HG03064 (cell line): ENCODE measurements around the gene IRX4.
"Not testable (repeated sequence)": the region's sequence is repeated elsewhere in the genome, so short reads cannot be mapped to it uniquely, and the experiment has no call there.

Experiments
- ATAC-seq: cut with Tn5 transposase; IDR thresholded peaks from one replicate; pipeline ENCODE4 v1.9.1; 2021; ENCODE audit warnings: low read depth; ENCODE audit not compliant: unreplicated experiment

IRX4 gene

DNA sequence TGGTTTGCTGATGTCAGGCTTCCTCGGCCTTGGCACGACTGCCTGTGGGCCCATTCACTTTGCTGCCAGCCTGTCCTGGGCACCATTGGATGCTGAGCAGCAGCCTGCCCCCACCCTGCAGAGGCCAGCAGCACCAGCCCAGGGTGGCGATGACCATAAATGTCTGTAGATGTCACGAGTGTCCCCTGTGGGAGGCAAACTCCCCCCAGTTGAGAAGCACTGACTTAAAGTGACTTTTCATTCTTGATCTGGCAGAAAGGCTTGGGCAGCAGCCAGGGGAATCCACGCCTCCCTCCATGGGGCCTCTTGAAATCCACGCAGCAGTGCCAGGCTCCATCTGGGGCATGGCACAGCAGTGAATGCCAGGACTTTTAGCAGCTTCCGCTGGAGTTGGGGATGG is 21.8 kb downstream of the IRX4 start:
- ATAC-seq = no peak

DNA sequence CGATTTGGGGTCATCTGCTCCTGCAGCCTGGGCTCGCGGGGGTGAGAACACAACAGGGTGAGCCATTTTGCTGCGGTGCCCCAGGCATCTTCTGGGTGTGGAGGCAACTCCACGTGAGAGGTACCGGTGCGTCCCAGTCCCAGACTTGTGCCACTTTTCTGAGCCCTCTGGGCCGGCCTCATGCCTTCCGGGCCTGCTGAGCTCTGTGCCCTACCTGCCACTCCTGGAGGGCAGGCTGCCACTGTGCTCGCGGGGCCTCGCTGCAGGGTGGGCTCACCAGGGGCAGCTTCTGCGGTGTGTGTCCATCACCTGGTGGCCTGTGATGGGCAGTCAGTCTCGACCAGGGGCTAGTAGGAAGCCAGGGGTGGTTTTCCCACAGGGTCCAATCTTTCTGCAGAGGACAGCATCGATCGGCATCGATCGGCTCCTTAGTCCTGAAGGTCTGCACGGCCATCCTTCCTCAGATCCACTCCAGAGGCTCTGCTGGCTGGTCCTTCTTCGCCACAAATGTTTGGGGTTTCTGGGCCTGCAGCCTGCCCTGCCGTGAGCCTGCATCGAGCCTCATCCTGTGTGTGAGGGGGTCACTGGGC is 22.6 kb downstream of the IRX4 start:
- no peak for ATAC-seq

DNA sequence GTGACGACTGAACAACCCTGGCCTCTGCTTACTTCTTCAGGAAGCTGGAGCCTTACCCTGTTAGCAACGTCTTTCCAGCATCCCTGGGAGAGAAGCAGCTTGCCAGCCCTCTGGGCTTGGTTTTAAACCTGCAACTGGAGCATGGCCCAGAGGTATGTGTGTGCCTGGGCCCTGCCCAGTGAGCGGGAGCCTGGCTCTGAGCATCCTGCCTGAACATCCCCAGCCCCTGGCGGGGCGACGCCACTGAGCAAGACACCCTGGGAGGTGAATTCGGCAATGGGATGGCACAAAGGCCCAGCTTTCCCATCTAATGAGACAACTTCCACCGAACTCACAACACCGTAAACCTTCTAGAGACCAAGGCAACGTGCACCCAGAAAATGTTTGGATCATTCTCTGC is 23.6 kb downstream of the IRX4 start:
- no peak for ATAC-seq

DNA sequence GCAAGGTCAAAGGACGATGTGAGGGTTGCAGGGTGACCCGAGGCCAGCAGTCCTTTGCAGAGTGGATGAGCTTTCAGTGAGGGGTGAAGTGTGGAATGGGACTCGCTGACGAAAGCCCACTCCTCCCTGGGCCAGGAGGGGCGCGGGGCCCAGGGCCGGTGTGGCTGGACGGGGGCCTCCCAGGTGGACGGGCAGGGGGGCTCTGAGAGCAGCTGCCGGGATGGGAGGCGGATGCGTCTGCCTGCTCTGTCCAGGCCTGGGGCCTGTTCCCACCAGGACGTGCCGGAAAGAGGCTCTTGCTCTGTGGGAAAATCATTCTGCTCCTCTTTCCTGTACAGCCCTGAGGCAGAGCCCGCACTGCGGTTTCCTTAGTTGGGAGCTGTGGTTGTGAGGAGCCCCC is 24.3 kb downstream of the IRX4 start:
- ATAC-seq = no peak

DNA sequence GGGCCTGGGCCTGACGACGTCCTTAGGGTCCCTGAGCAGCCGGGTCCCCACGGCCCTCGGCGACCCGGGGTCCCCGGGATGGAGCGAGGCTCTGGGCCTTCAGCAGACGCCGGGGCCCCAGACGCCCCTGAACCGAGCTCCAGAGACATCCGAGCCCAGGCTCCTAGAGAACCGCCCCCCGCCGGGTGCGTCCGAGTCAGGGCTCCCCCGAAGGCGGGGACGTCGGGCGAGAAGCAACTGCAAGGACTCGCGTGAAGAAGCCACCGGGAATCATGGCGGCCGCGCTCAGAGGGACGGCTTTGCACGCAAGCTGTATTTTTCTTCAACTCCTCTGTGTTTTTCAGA is 25.5 kb downstream of the IRX4 start:
- no peak for ATAC-seq

DNA sequence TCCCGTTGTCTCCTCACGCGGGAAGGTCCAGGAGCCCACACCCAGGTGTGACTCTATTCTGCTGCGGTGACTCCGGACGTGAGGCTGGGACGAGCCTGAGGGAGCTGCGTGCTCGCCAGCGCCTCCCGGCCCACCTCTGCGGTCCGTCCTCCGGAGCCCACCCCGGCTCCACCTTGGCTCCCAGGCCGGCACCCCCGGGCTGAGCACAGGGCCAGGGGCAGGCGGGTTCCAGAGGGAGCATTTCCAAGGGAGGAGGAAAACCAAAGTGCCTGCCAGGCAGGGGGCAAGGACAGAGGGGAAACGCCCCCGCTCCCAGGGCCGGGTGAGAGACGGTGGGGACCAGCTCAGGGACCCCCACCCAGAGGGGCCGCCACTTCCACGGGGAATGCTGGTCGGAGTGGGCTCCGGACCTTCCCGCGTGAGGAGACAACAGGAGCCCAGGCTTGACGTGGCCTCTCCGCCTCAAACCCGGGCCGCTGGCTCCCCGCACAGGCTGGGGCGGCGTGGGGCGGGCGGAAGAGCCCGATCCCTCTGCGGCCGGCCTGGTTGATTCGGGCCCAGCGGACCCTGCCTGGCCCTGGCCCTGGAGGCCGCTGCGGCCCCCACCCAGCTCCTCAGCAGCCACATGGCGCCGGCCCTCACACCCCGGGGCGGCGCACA is 26.0 kb downstream of the IRX4 start:
- no peak for ATAC-seq

DNA sequence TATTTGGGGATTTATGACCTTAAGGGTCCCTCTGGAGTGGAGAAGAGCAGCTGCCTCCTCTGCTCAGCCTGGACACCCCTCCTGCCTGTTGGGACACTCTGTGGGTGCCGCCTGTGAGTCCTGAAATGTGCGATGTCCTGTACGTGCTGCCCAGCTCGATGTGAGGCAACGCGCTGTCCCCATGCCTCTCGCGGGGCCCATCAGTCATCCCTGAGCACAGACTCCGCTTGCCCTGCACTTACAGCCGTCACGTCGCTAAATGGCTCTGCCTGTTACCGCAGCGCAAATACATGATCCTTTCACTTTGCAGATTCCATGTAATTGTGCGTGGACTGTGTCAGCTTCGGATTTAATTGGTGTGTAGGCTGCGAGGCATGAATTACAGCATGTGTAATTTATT is 27.1 kb downstream of the IRX4 start:
- ATAC-seq = no peak

DNA sequence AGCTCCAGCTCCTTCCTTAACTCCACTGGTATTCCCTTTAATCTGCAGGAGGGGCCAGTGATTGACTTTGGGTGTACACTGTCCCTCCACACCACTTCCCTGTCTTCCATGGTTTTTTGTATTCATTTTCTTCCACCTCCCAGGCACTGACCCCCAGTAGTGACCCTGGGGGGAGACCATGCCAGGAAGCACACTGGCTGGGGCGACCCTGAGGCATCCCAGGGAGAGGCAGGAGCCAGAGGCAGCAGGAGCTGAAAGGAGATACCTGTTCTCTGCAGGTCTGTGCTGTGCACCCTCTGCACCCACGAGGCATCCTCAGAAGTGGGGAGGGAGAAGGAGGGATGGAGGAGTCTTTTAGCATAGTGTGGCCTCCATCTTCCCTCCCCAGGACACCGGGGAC is 27.6 kb downstream of the IRX4 start:
- ATAC-seq = no peak

DNA sequence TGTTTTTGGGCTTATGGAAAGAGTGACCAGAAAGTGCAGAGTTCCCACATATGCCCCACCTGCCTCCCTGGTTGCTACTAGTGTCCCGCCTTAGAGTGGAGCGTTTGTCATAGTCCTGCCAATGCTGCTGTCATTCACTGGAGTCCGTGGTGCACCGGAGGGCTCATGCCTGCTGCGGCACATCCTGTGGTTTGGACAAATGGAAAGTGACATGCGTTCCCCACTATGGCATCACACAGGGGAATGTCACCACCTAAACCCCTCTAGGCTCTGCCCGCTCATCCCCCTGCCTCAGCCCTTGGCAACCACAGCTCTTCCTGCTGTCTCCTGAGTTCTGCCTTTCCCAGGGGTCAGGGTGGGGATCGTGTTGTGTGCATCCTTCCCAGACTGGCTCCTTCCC is 29.2 kb downstream of the IRX4 start:
- no peak for ATAC-seq

DNA sequence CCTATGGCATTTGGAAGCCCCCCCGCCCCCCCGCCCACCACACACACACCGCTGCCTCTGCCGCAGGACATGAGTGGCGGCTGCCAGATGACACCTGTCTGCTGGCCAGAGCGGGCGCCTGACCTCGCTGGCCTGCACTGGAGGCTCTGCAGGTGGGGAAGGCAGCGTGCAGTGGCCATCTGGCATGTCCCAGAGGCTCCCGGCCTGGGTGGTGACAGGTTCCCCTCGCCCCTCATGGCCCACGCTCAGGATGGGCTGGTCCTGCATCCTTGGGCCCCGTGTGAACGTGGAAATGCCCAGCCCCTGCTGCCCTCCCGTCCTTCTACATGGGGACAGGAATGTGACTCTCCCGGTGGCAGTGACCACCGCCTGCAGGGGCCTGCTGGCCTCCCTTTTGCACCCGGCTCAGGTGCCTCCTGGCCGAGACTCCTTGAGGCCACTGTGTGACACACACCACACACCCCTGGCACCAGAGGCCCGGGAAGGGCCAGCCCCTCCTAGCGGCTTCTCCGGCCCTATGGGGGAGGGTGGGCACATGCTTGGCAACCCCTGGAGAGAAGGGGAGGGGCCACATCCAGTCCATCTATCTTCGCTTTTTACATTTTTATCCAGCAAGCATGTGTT is 30.3 kb downstream of the IRX4 start:
- no peak for ATAC-seq

DNA sequence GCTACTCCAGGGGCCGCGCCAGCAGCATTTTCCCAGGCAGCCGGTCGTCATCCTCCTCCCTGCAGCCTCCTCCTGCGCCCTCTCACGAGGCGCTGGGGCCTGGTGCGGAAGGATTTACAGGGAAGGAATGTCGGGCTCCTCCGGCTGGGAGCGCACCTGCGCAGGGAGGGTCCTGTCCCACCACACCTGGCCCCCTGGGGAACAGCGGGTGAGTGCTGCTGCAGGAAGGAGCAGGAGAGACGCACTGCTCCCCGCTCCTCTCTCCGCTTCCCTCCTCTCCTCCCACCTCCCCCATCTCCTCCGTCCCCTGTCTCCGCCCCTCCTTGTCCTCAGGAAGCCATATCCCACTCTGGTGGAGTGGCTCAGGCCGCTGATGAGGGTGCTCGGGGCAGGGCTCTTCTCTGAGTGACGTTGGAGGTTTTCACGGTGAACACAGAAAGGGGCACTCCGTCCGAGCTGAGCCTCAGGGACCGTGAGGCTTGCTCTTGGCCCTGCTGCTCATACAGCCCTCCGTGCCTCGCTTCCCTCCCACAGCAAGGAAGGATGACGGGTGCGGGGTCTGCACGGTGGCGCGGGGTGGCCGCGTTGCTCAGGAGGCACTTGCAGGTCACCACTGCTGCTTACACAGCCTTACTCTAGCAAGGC is 31.3 kb downstream of the IRX4 start:
- ATAC-seq = no peak

DNA sequence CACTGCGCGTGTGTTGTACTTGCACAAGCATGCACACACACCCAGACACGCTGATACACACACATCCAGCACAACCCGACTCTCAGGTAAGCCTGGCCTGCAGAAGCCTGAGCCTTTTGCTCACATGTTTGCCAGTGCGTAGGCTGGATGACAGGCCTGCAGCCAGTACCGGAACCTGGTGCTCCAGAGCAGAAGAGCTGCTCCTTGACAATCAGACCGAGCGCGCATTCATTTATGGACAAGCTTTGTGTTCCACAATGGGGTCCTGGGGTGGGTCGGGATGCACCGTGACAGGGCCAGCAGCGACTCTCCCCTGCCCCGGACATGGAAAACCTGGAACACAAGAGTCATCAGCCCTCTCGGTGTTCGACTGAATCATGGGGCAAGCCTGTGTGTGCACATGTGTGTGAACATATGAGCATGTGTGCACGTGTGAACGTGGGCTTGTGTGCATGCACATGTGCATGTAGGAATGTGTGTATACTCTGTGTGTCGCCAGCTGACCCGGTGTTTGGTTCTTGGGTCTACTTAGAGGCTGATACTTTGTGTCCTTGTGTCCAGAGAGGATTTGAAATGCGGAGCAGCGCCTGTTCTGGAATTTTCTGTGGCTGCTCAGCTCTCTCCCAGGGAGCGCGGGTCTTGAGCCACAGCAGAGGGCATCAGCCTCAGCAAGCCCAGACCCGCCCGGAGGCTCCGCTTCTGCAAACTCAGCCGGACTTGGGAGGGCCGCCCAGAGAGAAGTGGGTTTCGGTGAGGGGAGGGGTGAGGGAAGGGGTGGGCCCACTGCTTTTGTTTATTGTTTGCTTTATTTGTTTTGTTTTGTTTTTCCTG is 32.2 kb downstream of the IRX4 start:
- ATAC-seq = no peak

DNA sequence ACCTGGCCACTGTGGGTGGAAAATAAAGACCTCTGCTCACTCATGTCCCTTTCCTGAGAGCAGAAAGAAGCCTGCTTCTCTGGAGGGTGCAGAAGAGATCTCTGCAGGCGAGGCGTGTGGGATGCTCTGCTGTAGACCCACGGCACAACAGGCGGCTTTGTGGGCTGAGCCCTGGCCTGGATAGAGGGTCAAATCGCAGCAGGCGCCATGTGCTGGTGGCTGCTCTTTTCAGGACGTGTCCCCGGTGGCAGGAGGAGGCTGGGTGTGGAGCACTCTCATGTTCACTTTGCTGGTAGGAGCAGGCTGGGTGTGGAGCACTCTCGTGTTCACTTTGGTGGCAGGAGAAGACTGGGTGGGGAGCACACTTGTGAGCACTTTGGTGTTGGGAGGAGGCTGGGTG is 35.1 kb downstream of the IRX4 start:
- no peak for ATAC-seq

DNA sequence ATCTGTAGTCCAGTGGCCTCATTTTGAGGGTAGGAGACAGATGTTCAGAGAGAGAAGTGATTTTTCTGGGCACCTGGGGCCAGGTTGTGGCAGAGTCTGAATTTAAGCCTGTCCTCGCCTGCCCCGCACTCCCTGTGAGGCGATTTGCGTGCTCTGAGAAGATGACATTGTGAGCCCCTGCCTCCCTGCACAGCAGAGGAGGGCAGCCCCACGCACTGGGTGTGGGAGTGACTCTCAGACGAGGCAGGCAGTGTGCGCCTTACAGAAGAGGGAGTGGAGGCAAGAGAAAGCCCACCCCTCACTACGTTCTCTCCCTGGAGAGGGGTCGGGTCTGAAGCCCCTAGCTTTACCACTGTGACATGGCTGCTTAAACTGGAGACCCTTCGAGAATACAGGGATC is 35.7 kb downstream of the IRX4 start:
- ATAC-seq = no peak

DNA sequence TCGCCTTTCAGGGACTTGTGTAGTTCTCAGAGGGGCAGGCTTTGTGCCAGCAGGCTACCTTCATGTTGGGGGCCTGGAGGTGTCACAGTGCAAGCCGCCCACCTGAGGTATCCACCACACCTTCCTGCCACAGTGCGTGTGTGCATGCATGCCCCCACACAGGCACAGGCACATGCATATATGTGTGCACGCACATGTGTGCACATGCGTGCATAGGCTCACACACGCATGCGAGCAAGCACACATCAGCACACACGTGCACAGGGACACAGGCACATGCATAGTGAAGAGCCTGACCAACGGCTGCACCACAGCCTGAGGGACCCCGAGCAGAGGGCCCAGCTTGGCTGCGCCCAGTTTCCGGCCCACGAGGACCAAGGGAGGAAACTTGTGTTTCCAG is 36.1 kb downstream of the IRX4 start:
- no peak for ATAC-seq

DNA sequence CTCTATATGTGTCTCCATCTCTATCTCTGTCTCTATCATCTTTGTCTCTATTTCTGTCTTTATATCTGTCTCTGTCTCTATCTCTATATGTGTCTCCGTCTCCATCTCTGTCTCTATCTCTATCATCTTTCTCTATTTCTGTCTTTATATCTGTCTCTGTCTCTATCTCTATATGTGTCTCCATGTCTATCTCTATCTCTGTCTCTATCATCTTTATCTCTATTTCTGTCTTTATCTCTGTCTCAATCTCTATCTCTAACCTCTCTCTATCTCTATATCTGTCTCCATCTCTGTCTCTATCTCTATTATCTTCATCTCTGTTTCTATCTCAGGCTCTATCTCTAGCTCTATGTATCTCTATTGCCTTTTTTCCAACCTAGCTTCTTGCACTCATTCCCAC is 37.0 kb downstream of the IRX4 start:
- no peak for ATAC-seq

DNA sequence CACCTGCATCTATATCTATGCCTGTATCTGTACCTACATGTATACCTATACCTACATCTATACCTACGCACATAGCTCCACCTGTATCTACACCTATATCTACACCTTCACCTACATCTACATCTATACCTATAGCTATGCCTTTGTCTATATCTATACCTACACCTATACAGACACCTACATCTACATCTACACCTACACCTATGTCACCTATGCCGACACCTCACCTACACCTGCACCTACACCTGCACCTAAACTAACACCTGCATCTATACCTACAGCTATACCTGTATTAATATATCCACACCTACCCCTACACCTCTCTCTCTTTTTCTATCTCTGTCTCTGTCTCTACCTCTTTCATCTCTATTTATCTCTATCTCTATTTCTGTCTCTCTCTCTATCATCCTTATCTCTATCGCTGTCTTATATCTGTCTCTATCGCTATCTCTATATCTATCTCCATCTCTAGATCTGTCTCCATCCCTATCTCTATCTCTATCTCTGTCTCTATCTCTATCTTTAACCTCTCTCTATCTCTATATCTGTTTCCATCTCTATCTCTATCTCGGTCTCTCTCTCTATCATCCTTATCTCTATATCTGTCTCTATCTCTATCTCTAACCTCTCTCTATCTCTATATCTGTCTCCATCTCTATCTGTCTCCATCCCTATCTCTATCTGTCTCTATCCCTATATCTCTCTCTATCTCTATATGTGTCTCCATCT is 37.9 kb downstream of the IRX4 start:
- no peak for ATAC-seq

DNA sequence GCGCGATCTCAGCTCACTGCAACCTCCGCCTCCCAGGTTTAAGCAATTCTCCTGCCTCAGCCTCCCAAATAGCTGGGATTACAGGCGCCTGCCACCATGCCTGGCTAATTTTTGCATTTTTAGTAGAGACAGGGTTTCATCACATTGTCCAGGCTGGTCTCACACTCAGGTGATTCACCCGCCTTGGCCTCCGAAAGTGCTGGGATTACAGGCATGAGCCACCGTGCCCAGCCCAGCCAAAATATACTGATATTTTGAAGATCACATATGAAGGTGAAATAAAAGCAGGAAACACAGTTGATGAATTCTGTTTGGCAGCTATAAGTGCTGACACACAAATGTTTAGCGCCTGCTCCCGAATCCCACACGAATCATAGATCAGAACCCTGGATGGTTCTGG is 39.0 kb downstream of the IRX4 start:
- not testable (repeated sequence) for ATAC-seq

DNA sequence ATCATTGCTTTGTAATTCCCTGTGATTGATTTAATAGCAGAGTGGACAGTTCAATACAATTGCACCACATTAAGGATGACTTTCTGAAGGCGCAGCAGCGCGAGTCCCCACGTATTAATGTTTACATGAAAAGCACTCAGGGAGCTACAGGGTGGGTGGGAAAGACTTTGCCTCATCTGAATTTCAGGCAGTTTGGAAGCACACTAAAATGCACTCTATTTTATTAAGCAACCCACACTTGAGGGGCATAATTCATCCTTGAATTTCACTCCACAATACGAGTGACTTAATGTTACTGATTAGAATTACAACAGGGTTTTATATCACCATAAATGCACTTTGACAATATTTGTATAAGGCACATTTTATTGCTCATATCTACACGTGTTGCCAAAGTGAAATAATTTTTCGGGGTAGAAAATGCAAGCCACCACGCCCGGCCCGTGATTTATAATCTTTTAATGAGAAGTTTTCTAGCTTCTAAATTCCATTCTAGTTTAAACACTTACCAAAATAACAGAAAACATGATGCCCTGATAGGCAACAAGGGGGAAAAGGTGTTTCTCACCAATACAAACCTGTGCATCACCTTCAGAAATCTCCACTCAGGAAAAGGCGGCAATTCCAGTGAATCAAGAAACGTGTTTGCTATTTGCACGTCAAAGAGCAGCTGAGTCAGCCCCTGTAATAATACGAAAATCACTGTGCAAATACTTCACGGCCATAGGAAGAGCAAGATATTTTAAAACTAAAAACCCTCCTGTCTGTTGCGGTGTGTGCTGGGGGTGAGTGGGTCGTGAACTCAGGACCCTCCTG is 40.5 kb downstream of the IRX4 start:
- no peak for ATAC-seq
